Ecto neural progenitor cell (in vitro differentiated cells): ENCODE data around the gene POLR2B.
"Not testable (repeated sequence)": the region's sequence is repeated elsewhere in the genome, so short reads cannot be mapped to it uniquely, and the experiment has no call there.

Experiments used
- DNase-seq: peaks from one replicate; pipeline ENCODE4 v3.0.0-alpha.2; 2018; ENCODE audit warnings: low spot score

Gene POLR2B

DNA sequence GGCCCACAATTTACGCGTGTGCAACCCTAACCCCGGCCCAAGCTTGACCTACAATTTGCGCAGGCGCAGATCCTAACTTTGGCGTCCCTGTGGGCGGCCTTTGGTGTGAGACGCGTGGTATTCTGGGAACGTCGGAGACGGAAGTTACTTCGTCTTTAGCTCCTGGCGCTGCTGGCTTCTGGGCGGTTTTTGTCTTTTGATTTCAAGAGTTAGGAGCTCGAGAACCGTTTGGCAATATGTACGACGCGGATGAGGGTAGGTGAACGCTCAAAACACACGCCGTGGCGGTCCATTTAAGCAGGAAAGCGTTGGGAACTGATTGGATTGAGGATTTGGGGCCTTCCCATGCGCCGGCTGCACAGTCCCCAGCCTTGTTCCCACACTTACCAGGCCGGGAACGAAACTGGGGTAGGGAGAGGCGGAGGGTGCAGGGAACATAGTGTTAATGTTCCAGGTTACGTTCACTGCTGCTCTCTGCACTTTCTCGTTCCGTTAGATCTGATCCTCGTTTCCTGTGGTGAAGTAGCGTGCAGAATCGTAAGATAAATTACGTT is at the start of gene POLR2B:
POLR2B (plus strand) TSS at position 147 of the 554 bp plus-strand sequence; CDS start at position 237, 90 bp downstream.
- DNase-seq = peak; percentile 96

DNA sequence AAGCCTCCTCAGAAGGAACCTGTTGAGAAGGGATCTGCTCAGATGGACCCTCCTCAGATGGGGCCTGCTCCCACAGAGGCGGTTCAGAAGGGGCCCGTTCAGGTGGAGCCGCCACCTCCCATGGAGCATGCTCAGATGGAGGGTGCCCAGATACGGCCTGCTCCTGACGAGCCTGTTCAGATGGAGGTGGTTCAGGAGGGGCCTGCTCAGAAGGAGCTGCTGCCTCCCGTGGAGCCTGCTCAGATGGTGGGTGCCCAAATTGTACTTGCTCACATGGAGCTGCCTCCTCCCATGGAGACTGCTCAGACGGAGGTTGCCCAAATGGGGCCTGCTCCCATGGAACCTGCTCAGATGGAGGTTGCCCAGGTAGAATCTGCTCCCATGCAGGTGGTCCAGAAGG is 48.1 kb upstream of the POLR2B start:
- no peak for DNase-seq

DNA sequence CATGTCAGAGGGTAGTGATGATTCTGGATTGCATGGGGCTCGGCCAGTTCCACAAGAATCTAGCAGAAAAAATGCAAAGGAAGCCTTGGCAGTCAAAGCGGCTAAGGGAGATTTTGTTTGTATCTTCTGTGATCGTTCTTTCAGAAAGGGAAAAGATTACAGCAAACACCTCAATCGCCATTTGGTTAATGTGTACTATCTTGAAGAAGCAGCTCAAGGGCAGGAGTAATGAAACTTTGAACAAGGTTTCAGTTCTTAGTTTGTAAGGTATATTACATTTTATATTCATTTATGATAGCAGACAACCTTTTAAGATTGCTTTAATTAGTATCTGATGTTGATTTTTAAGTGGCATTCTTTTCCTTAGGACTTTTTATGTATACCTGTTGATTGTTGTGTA is 46.8 kb upstream of the POLR2B start:
- no peak for DNase-seq

DNA sequence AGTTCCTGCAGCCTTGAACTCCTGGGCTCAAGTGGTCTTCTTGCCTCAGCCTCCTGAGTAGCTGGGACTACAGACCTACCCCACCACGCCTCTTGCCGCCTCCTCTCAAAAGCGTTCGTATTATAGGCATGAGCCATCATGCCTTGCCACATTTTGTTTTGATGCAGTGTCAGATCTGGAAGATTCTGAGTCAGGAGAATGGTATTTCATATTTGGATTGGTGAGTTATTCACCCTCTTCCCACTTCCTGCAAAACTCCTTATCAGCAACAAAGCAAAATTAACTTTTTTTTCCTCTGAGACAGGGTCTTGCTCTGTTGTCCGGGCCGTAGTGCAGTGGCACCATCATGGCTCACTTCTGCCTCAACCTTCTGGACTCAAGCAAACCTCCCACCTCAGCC is 41.4 kb upstream of the POLR2B start:
- no peak for DNase-seq

DNA sequence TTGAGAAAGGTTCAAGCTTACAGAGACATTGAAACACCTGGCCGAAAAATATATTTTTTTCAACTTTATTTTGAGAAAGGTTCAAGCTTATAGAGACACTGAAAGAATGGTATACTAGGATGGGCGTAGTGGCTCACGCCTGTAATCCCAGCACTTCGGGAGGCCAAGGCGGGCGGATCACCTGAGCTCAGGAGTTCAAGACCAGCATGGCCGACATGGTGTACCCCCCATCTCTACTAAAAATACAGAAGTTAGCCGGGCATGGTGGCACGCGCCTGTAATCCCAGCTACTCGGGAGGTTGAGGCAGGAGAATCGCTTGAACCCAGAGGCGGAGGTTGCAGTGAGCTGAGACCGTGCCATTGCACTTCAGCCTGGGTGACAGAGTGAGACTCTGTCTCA is 38.9 kb upstream of the POLR2B start:
- DNase-seq = not testable (repeated sequence)

DNA sequence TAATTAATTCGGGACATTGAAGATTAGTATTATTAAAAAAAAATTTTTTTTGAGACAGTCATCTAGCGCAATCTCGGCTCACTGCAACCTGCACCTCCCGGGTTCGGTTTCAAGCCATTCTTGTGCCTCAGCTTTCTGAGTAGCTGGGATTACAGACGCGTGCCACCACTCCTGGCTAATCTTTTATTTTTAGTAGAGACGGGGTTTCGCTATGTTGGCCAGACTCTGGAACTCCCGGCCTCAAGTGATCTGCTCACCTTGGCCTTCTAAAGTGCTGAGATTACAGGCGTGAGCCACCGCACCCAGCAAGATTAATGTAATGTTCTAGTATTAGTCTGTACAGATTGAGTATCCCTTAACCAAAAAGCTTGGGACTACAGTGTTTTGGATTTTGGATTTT is 38.3 kb upstream of the POLR2B start:
- DNase-seq = no peak

DNA sequence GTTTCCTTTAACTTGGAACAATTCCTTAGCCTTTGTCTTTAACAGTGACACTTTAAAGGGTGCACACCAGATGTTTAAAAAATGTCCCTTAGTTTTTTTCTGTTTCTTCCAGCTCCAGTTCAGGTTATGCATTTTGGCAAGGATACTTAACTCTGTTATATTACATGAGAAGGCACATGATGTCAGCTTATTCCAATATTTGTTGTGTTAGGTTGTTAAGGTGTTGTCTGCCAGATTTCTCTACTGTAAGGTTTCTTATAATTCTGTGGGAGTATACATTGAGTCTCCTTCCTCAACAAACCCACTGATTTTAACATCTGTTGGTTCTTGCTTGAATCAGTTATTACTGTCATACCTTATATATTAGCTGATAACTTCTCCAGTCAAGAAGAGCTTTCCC is 37.7 kb upstream of the POLR2B start:
- no peak for DNase-seq

DNA sequence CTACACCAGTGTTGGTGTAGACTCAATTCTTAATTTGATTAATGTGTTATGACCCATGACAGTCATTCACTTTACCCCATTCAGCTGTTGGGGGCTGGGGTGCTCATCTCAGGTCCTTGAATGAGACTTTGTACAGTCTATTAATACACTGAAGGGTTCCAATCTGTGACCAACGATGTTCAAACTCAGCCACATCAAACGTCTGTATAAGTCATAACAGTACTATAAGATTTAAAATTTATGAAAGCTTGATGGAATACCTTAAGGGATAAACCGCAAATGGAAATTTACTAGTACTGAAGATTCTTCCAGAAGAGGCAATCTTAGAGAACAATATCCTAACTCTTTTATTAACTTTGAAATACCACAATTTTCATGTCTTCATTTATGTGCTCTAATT is 37.3 kb upstream of the POLR2B start:
- DNase-seq = no peak

DNA sequence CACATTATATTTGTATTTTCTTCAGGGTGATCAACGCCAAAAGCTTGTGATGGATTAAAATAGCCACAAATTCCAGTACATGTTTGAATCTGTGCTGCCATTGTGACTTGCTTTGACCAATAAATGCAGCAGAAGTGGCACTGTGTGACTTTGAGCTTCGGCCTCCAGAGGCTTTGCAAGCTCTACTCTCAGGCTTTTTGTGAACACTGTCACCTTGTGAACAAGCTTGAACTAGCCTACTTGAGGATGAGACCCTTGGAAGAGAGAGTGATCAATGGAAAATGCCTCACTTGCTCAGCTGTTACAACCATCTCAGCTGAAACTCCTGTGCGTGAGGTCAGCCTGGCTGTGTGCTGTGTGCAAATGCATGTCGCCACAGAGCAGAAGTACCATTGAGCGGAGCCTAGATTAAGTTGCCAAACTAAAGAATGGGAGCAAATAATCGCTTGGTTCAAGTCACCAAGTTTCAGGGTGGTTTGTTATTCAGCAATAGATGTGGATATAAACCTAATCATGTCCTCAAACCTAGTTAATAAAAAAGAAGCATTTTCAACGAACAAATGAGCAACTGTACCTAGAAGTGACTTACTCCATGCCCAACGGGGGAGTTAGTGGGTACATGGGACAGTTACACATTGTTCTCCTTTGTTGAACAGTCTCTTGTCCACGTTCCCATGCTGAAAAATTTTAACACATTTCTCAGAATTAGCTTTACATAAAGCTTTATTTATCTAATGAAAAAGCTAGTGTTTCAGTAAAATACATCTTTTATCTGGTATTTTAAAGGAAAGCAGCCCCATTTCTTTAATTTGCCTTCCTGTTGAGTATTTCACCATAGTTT is 24.8 kb upstream of the POLR2B start:
- DNase-seq = no peak

DNA sequence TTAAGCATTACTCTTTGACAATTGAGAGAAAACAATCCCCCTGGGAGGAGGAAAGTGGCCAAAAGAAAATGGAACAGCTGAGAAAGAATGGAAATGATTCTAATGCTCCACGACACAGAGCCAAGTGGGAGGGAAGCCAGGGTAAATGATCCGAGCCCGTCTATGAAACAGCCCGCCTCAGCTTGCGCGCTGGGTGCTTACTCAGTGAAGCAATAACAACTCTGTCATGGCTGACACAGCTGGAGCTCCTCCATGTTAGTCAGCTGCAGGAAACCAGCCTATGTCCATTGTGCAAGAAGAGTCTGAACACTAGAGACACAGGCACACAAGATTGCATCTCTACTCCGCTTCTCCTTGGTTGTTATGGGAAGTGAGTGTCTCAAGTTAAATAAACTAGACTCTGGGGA is 20.6 kb upstream of the POLR2B start:
- no peak for DNase-seq

DNA sequence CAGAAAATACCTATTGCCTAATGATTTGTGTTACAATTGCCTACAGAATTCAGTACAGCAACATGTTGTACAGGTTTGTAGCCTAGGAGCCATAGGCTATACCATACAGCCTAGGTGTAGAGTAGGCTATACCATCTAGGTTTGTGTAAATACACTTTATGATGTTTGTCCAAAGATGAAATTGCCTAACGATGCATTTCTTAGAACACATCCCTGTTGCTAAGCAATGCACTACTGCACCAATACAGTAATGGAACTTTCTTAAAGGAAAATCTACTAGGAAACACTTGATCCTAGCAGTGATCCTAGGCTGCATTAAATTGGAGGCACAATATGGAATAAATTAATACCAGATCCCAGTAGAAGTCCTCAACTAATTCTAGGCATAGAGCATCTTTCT is 19.6 kb upstream of the POLR2B start:
- no peak for DNase-seq

DNA sequence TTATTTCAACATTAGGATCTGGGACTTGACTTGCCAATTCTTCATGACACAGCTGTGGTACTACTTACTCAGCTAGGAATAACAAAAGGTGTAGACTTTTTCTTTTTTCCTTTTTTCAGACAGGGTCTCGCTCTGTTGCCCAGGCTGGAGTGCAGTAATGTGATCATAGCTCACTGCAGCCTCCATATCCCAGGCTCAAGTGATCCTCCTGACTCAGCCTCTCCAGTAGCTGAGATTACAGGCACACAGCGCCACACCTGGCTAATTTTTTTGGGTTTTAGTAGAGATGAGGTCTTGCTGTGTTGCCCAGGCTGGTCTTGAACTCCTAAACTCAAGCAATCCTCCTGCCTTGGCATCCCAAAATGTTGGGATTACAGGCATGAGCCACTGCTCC is 17.6 kb upstream of the POLR2B start:
- DNase-seq = no peak

DNA sequence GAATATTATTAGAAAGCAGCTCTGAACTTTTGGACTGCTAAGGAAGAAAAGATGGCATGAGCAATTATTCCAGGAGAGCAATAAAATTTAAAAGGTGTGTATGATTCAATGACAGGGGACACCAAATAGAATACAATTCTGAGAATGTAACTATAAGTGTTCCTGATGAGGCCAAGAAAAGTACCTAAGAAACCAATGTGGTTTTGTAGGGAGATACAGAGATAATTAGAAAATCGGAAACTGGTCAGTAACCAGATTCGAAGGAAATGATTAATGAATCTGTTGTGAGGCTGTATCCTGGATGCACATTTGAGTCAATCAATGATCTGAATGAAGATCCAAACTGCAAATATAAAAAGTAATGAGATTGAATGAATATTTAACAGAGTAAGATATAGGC is 7.3 kb upstream of the POLR2B start:
- DNase-seq = no peak

DNA sequence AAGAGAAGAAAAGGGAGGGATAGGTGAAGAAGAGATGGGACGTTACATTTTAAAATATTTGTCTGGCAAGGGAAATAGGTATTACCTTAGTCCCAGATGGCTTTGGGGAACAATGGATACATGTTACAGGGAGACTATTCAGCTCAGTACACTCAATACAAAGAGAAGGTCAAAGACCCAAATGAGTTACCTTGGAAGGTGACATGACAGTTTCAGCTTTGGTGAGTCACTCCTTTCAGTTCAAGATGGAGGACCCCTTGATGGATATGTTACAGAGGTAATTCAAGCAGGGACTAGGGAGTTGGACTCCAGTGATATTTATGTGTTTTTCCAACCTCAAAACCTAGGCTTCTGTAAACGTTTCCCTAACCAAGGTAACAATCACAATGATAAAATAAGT is 6.3 kb upstream of the POLR2B start:
- DNase-seq = no peak

DNA sequence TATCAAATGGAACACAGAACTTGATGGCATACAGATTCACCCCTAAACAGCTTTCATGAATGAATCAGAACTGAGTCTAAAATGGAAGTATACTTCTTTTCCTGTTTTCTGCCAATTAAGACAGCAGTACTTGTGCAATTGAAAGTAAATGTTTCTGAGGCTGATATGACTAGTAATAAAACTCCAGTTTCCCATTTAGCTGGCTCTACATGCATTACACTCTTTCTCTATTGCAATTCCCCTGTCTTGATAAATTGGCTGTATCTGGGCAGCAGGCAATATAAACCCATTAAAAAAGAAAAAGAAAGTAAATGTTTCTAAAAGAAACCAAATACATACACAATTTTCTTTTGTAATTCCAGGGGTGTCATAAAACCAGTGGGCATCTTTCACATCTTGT is 5.9 kb upstream of the POLR2B start:
- DNase-seq = no peak

DNA sequence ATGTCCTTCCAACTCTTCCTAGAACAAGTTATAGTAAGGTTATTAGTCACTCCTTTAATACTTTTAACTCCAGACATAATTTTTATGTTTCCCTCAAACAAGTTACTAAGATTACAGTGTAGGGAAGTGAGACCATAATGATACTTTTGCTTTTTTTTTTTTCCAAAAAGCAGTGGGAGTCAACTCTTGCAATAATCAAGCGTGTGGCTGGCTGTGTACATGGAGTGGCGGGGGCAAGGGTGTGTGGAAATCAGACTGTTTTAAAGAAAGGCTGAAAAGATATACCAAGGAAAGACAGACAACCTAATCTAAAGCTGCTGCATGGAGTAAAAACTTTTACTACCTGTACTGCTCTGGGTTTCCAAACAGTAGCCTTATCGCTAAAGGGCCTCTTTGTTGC is 5.4 kb upstream of the POLR2B start:
- no peak for DNase-seq

DNA sequence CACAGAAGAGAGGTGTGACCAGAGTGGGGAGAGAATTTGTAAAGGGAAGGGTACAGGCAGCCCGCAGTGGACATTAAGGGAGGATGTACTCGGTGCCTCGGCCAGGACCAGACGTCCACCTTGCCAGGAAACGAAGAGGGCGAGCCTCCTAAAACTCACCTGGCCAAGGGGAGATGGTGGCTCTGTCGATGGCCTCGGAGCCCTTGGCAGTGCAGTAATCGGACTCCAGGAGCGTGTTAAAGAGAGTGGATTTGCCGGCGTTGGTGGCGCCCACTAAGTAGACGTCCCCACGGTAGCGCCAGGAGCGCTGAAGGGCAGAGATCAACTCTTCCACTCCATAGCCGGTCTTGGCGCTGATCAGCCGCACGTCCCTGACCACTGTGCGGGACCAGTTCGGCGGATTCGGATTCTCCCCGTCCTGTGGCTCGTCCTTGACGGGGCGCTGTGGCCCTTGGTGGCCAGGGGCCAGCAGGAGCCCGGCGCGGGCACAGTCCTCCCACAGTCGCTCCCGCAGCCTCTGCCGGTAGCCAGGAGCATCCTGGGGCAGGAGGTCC is 2.3 kb upstream of the POLR2B start:
- no peak for DNase-seq

DNA sequence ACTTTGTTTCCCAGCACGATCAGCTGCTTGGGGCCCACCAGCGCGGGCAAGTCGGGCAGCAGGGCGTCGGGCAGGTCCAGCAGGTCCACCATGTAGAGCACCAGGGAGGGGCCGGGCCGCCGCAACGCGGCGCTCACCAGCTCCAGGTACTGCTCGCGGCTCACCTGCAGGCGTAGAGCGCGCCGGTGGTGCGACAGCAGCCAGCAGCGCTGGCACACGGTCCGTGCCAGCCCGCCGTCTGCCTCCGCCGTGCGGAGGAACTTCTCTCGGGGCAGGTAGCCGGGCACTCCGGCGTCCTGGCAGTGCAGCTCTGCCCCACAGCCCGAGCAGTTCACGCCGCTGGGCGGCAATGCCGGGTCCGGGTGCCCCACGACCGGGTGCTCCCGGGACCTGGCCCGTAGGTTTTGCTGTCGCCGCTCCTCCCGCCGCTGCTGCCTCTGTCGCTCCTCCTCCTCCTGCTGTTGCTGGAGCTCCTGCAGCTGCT is 1.8 kb upstream of the POLR2B start:
- peak; percentile 71 for DNase-seq

DNA sequence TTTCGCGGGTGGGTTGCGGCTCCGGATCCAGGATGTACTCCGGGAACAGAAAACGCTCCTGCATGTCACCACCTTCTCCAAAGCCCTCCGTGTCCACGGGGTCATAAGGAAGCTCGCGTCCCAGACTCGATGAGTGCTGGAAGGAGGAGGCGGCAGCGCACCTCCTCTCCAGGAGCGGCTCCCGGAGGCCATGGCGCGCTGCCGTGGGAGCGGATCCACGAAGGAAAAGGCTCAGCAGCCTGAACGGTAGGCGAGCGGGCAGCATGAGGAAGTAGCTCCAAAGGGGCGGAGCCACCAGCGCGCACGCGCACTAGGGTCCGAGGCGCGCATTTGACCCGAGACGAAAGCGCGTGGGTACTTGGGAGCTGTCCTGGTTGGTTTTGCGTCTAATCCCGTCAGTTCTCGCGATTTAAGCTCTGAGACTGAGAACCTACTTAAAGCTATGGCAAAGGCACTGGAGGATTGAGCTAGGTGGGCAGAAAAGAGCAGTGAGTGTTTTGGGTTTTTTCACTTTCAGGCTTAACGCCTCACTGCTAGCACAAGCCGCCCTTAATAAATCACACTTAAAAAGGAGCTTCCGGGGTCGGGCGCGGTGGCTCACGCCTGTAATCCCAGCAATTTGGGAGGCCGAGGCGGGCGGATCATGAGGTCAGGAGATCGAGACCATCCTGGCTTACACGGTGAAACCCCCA is 1.2 kb upstream of the POLR2B start, which contains the start of gene NOA1:
NOA1 (minus strand) TSS at position 286 of the 692 bp plus-strand sequence; CDS start at position 265, 21 bp downstream.
- peak; percentile 99 for DNase-seq

DNA sequence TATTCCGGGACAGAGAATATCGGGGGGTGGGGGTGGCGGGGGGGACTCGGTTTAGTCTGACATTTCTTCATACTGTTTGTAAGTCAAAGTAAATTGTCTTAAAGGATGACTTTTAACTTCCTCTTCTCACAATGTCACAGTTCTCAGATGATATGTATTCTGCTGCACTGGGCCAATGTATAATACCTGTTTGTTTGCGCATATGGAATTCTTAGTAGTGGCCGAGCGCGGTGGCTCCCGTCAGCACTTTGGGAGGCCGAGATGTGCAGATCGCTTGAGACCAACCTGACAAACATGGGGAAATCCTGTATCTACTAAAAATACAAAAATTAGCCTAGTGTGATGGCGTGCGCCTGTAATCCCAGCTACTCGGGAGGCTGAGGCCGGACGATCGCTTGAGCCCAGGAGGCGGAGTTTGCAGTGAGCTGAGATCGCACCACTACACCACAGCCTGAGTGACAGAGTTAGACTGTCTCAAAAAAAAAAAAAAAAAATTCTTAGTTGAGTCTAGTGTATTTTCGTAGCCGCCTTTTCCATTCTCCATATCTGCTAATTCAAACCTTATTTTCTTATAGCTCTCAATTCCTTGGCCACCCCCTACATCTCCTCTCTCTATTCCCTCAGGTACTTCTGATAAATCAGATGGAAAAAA is 851 bp downstream of the POLR2B start:
- DNase-seq = peak; percentile 48

DNA sequence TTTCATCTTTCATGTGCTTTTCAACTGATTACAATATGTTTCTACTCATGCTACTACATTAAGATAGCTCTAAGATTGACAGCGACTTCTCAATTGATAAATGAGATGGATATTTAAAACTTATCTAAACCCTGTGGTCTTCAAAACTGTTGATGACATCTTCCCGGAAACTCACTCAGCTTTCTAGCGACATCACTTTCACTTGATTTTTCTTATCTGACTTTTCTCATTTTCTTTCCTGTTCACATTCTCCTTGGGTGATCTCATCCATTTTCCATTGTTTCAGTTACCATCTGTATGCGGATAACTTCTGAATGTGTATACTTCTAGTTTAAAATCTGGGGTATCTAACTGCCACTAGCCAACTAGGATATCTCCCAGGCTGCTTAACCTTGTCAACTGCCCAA is 3.1 kb downstream of the POLR2B start:
- no peak for DNase-seq

DNA sequence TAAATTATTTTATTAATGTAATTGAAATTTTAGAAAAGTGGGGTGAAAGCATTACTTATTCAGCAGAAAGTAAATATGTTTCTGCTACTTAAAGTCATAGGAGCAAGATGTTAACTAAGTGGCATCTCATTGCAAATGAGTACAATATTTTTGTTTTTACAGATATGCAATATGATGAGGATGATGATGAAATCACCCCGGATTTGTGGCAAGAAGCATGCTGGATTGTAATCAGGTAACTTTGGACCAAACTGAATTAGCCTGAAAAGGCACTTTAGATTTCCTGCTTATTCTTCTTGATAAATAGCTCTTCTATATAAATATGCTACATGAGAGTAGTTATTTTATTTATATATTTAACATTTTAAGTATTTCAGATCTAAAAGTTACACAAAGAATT is 7.5 kb downstream of the POLR2B start:
- no peak for DNase-seq
